Measurements from ENCODE around the gene AKAP13. TPM values are rescaled to one million over a fixed set of nuclear protein-coding genes. Genes with fewer than 3 reads are reported as not detected.

AKAP13 gene
- total and polyA plus RNA-seq, 2 of the 13 experiments (the other 11 are each of a cell fraction or from before 2014, with no cell fraction given), result 6.7 to 27.1 TPM

DNA sequence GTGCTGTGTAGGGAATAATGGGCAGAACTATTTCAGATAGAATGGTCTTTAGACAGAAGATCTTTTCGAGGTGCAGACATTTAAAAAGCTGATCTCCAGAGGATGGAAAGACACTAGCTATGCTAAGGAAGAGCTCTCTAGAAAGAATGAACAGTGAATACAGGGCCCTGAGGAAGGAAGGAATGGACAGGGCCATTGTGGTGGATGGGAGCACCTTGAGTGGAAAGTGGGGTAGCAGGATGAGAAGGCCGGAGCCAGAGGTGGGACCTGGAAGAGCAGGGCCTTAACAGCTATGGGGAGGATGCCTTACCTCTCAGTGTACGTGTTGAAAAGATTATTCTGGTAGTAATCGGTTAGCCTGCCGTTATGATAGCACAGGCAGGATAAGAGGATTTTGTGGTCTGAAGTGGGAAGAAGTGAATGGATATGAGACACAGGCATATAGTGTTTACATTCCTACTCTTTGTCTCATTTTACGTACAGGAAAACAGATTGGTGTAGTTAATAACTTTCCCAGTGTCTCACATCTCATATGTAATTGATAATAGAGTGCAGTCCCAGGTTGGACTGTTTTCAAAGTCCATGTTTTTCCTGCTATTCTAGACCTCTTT lies 241.9 kb downstream of the AKAP13 start (continued):
- TF ChIP-seq, protein P1, sequence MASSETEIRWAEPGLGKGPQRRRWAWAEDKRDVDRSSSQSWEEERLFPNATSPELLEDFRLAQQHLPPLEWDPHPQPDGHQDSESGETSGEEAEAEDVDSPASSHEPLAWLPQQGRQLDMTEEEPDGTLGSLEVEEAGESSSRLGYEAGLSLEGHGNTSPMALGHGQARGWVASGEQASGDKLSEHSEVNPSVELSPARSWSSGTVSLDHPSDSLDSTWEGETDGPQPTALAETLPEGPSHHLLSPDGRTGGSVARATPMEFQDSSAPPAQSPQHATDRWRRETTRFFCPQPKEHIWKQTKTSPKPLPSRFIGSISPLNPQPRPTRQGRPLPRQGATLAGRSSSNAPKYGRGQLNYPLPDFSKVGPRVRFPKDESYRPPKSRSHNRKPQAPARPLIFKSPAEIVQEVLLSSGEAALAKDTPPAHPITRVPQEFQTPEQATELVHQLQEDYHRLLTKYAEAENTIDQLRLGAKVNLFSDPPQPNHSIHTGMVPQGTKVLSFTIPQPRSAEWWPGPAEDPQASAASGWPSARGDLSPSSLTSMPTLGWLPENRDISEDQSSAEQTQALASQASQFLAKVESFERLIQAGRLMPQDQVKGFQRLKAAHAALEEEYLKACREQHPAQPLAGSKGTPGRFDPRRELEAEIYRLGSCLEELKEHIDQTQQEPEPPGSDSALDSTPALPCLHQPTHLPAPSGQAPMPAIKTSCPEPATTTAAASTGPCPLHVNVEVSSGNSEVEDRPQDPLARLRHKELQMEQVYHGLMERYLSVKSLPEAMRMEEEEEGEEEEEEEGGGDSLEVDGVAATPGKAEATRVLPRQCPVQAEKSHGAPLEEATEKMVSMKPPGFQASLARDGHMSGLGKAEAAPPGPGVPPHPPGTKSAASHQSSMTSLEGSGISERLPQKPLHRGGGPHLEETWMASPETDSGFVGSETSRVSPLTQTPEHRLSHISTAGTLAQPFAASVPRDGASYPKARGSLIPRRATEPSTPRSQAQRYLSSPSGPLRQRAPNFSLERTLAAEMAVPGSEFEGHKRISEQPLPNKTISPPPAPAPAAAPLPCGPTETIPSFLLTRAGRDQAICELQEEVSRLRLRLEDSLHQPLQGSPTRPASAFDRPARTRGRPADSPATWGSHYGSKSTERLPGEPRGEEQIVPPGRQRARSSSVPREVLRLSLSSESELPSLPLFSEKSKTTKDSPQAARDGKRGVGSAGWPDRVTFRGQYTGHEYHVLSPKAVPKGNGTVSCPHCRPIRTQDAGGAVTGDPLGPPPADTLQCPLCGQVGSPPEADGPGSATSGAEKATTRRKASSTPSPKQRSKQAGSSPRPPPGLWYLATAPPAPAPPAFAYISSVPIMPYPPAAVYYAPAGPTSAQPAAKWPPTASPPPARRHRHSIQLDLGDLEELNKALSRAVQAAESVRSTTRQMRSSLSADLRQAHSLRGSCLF (CRISPR knock-in tag; IDR thresholded peaks at IDR 0.05; ENCODE audit: borderline replicate concordance), result no peak
- TF ChIP-seq, protein P2, sequence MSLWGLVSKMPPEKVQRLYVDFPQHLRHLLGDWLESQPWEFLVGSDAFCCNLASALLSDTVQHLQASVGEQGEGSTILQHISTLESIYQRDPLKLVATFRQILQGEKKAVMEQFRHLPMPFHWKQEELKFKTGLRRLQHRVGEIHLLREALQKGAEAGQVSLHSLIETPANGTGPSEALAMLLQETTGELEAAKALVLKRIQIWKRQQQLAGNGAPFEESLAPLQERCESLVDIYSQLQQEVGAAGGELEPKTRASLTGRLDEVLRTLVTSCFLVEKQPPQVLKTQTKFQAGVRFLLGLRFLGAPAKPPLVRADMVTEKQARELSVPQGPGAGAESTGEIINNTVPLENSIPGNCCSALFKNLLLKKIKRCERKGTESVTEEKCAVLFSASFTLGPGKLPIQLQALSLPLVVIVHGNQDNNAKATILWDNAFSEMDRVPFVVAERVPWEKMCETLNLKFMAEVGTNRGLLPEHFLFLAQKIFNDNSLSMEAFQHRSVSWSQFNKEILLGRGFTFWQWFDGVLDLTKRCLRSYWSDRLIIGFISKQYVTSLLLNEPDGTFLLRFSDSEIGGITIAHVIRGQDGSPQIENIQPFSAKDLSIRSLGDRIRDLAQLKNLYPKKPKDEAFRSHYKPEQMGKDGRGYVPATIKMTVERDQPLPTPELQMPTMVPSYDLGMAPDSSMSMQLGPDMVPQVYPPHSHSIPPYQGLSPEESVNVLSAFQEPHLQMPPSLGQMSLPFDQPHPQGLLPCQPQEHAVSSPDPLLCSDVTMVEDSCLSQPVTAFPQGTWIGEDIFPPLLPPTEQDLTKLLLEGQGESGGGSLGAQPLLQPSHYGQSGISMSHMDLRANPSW (CRISPR knock-in tag; IDR thresholded peaks at IDR 0.05; ENCODE audit: borderline replicate concordance), result no peak
- TF ChIP-seq ZNF354B (CRISPR knock-in tag; IDR thresholded peaks at IDR 0.05) (no peak), ZNF850 (CRISPR knock-in tag; conservative IDR thresholded peaks at IDR 0.05) (no peak), TBL1XR1 (IDR thresholded peaks at IDR 0.05; ENCODE audit: borderline replicate concordance, low read length, partially characterized antibody) (no peak), ZNF709 (CRISPR knock-in tag; IDR thresholded peaks at IDR 0.05) (no peak)
